Hematopoietic multipotent progenitor cell treated with erythropoietin and hydrocortisone succinate and interleukin-3 and kit ligand, for 15 days (in vitro differentiated cells): ENCODE results near the gene CACNA1C.

Experiments used
- DNase-seq: peaks from one replicate; pipeline ENCODE4 v3.0.0-alpha.2; 2015; ENCODE audit warnings: low spot score

The CACNA1C gene

GRCh38 chr12:2322554-2323120 is 269.9 kb downstream of the CACNA1C start:
- DNase-seq: no peak

- DNase-seq: no peak
Observed at GRCh38 chr12:2323532-2324255, 270.9 kb downstream of the CACNA1C start.

- no peak for DNase-seq
Observed at GRCh38 chr12:2324387-2324786, 271.6 kb downstream of the CACNA1C start.

GRCh38 chr12:2325519-2325918 is 272.7 kb downstream of the CACNA1C start:
- DNase-seq: no peak

GRCh38 chr12:2326470-2326869 is 273.7 kb downstream of the CACNA1C start:
- no peak for DNase-seq

GRCh38 chr12:2328661-2329060 is 275.9 kb downstream of the CACNA1C start:
- DNase-seq: no peak

- no peak for DNase-seq
Observed at GRCh38 chr12:2329661-2330210, 276.9 kb downstream of the CACNA1C start.

GRCh38 chr12:2332236-2332635 is 279.4 kb downstream of the CACNA1C start:
- no peak for DNase-seq

GRCh38 chr12:2332947-2333346 is 280.2 kb downstream of the CACNA1C start:
- DNase-seq: no peak

GRCh38 chr12:2333491-2334195 is 280.9 kb downstream of the CACNA1C start:
- no peak for DNase-seq

GRCh38 chr12:2334271-2334670 is 281.5 kb downstream of the CACNA1C start:
- DNase-seq: peak; percentile 4

- DNase-seq: peak; percentile 19
Observed at GRCh38 chr12:2334689-2335088, 281.9 kb downstream of the CACNA1C start.

GRCh38 chr12:2335109-2335508 is 282.3 kb downstream of the CACNA1C start:
- DNase-seq: no peak

GRCh38 chr12:2335513-2335912 is 282.7 kb downstream of the CACNA1C start:
- DNase-seq: no peak

GRCh38 chr12:2335916-2336315 is 283.1 kb downstream of the CACNA1C start:
- DNase-seq: no peak

- DNase-seq: peak; percentile 10
Observed at GRCh38 chr12:2336409-2336829, 283.6 kb downstream of the CACNA1C start.

- no peak for DNase-seq
Observed at GRCh38 chr12:2337031-2338010, 284.5 kb downstream of the CACNA1C start.

- no peak for DNase-seq
Observed at GRCh38 chr12:2338381-2338780, 285.6 kb downstream of the CACNA1C start.

GRCh38 chr12:2338991-2339431 is 286.2 kb downstream of the CACNA1C start:
- DNase-seq: no peak

- no peak for DNase-seq
Observed at GRCh38 chr12:2341051-2341751, 288.4 kb downstream of the CACNA1C start.

- DNase-seq: no peak
Observed at GRCh38 chr12:2341871-2342270, 289.1 kb downstream of the CACNA1C start.
